ENCODE data around the gene NELL1.

NELL1 gene

DNA sequence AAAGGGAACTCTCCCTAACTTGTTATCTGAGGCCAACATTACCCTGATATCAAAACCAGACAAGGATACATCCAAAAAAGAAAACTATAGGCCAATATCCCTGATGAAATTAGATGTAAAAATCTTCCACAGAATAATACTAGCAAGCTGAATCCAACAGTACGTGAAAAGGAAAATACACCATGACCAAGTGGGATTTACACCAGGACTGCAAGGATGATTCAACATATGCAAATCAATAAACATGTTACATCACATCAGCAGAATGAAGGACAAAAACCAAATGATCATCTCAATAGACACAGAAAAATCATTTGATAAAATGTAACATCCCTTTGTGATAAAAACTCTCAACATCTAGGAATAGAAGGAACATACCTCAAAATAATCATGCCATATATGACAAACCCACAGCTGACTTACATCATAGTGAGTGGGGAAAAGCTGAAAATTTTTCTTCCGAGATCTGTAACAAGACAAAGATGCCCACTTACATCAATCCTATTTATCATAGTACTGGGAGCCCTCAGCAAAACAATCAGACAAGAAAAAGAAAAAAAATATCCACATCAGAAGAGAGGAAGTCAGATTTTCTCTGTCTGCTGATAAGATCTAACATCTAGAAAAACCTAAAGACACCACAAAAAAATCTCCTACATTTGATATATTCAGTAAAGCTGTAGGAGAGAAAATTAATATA lies 820.2 kb downstream of the NELL1 start:
- no peak for DNase-seq (ENCODE audit: low spot score)

DNA sequence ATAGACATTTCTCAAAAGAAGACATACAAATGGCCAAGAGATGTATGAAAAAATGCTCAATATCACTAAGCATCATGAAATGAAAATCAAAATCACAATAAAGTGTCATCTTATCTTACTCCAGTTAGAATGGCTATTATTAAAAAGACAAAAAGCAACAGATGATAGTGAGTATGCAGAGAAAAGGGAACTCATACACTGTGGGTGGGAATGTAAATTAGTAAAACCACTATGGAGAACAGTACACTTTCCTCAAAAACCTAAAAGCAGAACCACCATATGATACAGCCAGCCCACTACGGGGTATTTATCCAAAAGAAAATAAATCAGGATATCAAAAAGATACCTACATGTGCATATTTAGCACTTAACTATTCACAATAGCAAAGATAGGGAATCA lies 823.5 kb downstream of the NELL1 start:
- no peak for DNase-seq (ENCODE audit: low spot score)

DNA sequence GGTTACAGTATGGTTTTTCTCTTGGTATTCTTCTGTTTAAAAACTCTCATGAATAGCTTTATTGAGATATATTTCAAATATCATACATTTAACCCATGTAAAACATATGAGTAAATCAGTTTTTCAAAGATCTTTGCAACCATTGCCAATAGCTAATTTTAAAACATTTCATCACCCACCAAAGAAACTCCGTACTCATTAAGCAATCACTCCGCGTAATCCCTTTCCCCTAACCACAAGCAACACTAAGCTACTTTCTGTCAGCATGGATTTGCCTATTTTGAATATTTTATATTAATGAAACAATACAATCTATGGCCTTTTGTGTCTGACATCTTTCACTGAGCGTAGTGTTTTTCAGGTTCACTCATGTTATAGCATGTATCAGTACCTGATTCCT lies 825.6 kb downstream of the NELL1 start:
- DNase-seq (ENCODE audit: low spot score) = no peak

DNA sequence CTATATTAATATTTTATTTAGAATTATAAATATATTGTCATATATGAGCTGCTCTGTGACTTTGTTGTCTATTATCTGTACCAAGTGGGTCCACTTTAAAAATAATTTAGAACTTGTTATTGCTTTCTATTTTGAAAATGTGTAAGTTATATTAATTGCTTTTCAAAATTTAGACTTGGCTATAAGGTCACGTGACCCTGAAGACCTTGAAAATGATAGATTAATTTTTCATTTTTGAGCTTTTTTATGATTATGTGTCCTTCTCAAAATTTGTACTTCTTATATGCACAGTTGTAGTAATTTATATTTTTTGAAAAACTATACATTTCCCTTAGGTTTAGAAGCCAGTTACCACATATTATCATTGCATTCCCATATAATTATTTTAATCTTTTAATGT lies 826.5 kb downstream of the NELL1 start:
- no peak for DNase-seq (ENCODE audit: low spot score)

DNA sequence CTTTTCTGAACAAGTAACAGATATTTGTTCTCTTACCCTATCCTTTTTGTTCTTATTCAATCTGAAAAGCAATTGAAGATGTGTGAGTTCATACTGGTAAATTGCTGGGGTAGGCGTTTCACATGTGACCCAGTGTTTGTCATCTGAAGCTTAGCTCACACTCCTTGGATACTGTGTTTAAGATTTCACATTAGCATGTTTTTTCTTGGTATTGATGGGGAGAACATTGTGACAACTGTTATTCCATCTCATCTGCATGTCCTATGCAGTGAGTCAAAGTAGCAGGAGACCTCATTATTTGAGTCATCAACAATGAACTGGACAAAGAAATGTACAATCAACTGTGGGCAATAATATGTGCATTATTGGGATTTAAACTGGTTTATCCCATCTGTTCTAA lies 831.9 kb downstream of the NELL1 start:
- no peak for DNase-seq (ENCODE audit: low spot score)

DNA sequence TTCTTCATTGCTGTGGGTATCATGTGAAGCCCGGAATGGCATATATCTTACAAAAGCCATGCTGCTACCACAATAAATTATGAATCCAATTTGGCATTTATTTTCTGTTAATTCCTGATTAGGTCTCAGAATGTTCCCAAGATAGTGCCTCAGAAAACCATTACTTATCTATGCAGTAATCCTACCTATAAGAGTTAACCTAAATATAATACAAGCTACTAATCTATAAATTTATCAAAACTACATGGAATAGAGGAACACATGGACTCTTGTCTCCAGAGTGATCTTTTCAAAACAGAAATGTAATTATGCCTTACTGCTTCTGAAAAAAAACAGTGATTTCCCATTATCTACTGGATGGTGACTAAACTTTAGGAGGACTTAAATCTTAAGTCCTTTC lies 835.7 kb downstream of the NELL1 start:
- DNase-seq (ENCODE audit: low spot score) = no peak

DNA sequence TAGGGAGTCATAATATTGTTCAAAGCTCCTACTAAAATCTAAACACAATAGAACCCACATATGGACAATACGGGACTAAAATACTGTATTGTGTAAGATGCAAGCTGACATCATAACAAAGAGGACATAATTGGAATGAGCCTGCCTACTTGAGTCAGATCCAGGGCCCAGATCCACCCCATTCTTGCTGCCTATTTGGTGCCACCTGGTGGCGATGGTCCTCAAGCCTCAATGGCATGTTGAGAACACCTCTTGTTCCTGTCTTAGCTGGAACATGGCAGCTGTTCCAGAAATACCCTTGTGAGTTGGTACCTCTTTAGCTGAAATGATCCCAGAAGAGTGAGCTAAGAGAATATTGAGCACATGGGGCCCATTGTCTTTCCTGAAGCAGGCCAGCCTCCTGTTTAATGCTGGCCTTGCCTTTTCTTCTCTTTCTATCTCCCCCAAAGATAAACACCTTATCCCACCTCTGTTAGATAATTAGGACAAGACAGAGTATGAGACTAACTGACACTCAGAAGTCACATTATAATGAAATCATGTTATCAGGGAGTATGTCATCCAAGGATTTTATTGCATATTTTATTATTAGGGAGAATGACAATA lies 842.6 kb downstream of the NELL1 start:
- no peak for DNase-seq (ENCODE audit: low spot score)

DNA sequence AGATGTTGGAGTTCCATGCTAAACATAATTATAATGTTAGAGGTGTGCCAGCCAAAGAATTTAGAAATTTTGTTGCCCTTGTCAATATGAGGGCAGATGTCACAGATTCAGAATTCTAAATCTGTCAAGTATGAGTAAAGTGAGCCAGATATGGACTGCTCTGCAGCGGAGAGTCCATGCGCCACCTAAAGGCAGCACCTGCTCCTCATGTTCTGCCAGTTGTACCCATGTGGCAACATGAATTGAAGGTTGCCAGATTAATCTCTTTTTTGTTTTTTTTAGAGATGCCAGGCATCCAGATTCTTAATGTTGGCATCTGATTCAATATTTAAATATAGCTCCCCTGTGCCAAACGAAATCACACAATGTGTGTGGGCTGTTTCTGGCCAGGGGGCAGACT lies 844.9 kb downstream of the NELL1 start:
- no peak for DNase-seq (ENCODE audit: low spot score)

DNA sequence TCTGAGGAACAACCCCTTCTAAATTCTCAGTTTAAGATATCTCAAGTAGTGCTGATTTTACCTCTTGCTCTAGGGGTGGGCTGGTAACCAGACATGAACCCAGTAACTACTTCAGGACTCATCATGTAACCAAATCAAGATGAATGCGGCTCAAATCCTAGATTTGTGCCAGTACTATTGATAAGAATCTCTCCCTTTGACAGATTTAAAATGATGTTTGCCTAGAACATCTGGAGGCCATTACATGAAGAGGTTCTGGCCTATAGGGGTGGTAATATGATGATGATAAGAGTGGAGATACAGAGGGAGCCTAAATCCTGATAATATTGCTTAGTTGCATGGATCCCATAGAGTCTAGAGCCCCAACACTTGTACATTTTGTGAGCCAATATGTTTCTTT lies 850.9 kb downstream of the NELL1 start:
- no peak for DNase-seq (ENCODE audit: low spot score)

DNA sequence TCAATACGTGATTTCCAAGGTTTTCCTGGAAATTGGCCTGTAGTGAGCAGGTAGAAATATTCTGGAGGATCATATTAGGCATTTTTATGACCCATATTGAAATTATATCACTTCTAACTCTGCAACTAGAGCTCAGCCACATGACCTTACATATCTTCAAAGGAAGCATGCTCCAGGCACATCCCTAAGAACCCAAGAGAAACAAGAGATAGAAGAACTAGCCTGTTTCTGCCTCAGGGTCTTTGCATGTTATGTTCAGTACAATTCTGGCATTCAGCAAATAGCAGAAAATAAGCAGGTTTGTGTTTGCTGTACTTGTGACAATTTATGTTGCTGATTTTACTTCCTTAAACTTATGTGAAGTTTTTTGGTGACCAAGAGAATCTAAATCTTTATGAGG lies 859.8 kb downstream of the NELL1 start:
- no peak for DNase-seq (ENCODE audit: low spot score)

DNA sequence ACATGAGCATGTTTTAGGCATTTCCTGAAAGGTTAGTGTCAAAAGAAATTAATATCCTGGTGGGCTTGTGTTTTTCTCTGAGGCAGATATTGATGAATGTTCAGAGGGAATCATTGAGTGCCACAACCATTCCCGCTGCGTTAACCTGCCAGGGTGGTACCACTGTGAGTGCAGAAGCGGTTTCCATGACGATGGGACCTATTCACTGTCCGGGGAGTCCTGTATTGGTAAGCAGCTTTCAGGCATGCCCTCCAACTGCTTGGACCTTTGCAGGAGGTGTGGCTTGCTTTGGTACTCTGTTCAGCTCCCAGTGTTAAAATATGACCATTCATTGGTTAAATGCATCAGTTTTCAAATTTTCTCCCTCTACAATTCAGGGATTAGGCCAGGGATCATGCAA lies 864.9 kb downstream of the NELL1 start:
- DNase-seq (ENCODE audit: low spot score) = no peak

DNA sequence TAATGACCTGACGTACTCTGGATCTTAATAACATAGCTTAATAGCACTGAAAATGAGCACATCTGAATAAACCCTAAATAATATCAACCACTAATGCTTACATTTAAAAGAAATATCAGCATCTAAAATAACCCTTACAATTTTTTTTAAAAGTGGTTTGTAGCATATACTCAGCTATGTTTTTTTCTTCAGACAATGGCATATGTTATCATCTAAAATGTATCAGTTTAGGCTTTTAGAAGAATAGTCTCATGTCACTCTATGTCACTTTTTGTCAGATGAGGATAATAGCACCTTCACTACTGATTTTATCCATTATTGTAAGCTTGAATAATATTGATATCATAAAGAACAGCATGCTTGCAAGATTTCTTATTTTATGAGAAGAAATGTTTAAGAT lies 868.6 kb downstream of the NELL1 start:
- no peak for DNase-seq (ENCODE audit: low spot score)

DNA sequence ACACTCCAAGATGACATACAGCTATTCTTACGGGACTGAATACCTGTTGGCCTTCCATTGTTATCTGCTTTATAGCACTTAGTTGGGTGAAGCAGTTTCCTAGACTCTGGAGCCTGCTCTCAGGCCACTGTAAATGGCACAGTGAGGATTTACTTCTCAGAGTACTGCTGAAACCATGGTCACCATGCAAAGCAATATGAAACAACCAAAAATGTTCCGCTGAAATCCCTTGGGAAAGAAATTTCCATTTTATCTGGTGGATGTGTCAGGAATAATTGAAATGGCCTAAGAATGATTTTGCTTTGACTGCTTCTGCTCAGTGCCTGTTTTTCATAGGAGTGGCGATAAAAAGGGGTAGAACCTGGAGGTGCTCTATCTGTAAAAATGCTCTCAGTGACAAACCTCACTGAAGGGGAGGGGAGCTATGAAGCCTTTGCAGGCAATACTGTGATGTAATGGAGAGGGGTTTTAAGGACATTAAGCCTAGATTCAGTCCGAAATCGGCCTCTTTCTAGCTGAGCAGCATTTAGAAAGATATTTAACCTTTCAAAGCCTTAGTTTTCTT lies 871.9 kb downstream of the NELL1 start:
- no peak for DNase-seq (ENCODE audit: low spot score)

DNA sequence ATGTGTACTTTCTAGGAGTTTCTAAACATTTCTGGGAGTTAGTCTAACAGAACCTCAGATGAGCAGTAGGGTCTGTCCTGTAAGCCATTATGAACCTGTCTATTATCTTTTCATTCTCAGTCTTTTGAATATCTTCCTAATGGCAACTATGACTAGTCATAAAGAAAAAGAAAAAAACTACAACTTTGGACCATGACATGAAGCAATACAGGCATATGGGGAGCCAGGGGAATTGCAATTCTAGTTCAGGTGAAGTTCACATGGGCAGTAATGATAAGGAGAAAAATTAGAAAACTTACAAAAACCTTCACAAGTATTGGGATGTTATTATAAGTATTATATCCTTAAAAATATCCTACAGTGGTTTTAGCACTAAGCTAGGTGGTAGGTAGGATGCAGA lies 874.5 kb downstream of the NELL1 start:
- DNase-seq (ENCODE audit: low spot score) = no peak

DNA sequence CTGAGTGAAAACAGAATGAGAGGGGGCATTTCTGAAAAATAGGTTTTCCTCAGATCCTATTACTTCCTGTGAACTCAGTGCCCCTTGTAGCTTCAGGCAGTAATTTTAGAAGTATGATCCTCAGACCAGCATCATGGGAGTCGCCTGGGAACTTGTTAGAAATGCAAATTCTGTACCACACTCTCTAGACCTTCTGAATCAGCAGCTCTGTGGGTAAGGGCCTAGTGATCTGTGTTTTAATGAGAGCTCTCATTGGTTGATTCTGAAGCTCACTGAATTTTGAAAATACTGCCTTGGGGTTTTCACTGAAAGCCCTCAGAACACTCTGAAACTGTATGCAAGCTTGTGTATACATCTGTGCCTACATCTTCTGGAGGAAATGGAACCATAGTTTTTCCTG lies 876.3 kb downstream of the NELL1 start:
- DNase-seq (ENCODE audit: low spot score) = no peak

DNA sequence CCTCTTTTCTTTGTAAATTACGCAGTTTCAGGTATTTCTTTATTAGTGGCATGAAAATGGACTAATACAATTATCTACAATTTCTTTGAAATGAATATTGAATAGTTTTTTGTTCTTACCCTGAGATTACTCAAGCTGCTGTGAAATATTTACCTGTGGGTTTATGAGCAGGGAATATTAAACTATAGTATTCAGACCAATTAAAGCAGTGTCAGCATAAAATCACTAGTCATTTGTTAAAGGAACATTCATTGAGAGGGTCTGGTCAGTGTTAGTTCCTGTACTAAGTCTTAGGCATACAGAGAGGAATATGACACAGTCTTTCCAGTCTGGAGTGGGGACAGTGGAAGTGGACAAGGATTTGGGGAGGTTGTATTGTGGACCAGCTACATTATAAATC lies 877.3 kb downstream of the NELL1 start:
- no peak for DNase-seq (ENCODE audit: low spot score)

DNA sequence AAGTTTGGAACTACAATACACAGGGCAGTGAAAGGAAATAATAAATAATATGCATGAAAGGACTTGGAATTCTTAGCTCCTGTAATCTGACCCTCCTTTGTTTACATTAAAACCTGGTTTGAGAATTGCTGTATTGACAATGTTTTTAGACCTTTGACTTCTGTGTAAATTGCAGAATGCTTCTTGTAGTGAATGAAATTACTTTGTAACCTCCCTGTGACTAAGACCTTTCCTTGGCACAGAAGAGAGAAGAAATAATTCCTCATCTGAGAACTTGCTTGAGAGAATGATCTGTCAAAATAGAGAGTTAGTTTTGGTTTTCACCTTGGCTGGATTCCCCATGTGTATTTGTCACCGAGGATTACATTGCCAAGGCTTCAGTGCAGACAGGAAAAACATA lies 883.5 kb downstream of the NELL1 start:
- no peak for DNase-seq (ENCODE audit: low spot score)

DNA sequence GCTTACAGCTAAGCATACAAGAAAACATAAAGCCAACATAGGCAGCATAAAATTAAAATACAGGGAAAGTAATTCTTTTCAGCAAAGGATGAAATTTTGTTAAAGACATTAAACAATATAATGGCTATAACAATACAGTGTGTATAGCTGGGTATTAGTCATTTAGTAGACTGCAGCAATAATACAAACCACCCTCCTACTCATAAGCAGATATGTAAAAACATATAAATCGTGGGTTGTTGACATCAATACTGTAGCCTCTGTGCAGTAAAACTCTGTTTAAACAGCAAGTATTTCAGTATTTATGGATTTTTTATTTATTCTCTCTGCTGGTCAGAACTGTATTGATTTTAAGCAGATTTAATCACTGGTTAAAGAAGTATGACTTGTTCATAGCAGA lies 884.4 kb downstream of the NELL1 start:
- no peak for DNase-seq (ENCODE audit: low spot score)

DNA sequence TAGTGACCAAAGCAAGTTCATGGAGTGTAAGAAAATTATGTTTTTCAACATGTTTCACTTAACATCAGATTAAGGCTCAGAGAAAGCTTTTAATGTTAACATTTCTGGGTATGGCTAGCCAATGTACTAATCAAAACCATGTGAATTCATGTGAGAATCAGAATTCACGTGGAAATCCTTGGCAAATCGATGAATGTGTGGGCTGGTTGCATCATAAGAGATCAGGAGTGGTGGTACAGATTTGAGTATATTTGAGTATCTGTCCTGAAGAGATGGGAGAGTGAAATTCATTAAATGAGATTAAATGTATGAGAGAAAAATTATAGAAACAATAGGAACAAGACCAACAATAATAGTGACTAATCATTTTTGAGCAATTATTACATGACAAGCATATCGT lies 884.9 kb downstream of the NELL1 start:
- DNase-seq (ENCODE audit: low spot score) = no peak

DNA sequence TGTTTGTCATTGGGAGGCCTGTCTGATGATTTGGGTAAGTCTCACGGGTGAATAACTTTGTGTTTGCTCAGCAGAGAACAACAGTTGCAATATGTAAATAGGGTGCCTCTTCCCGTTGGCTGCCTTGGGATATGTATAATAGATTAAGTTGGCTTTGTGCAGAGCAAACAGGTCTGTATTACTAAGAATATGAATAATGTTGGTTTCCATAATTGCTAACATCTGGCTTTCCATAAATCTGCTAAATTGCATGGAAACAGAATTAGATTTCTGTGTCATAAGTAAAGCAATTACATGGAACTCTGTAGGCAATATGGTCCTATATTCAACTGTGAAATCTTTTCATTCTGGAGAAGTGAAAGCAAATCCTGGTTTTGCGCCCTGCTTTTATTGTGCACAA lies 887.5 kb downstream of the NELL1 start:
- no peak for DNase-seq (ENCODE audit: low spot score)

DNA sequence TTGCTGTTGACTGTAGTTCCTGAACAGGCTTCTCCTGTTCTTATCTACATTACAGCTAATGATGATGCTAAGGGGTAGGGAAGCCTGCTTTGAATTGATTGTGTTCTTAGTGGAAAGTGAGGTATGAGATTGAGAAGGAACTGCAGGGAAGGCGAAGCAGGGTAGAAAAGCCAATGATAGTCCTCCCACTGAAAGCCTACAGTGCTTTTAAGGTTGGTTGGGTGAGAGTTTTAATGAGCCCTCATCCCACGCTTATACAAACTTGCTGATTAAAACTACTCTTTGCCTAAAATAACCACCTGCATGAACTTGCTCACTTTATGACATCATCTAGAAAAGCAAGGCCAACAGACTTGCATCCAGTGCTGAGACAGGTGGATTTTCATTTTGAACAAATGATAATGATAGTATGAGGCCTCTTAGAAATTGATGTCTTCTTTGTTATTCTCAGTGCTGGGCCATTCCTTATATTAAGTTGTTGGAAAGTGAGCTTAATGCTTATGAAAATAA lies 891.1 kb downstream of the NELL1 start:
- DNase-seq (ENCODE audit: low spot score) = no peak

DNA sequence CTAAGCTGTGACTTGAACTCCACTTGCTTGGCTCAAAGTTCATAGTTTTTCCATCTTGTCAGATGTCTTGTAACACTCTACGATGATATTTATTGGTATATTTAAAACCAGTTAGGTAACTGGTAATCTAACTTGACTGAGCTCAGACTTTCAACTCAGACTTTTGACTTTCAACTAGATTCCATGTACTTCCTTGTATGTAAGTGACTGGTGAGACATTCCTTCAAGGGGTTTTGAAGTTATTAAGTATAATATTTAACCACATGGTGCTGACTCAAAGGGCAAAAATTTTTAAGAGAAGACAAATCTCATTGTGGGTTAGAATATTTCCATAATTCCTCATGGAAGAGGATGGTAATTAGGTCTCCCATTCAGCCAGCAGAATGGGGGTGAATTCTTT lies 892.2 kb downstream of the NELL1 start:
- no peak for DNase-seq (ENCODE audit: low spot score)

DNA sequence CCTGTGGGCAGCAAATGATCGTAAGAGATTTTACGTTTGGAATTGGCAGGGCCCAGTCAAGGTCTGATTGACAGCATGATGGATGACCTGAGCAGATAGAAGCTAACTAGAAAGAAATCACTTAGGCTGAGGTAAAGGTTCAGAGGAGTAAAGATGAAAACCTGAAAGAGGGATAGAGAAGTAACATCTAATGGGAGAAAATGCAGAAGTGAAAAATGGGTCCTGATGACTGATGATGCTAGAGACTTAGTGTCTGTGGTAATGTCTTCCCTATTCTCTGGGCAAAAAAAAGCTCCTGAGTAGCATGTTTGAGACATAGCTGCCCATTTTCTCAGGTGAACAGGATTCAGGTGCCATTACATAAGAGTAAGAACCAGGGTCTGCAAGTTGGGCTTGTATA lies 894.7 kb downstream of the NELL1 start:
- no peak for DNase-seq (ENCODE audit: low spot score)

All from AG08395 (cell line).